Measurements from ENCODE around the gene ARHGAP32.

DNA sequence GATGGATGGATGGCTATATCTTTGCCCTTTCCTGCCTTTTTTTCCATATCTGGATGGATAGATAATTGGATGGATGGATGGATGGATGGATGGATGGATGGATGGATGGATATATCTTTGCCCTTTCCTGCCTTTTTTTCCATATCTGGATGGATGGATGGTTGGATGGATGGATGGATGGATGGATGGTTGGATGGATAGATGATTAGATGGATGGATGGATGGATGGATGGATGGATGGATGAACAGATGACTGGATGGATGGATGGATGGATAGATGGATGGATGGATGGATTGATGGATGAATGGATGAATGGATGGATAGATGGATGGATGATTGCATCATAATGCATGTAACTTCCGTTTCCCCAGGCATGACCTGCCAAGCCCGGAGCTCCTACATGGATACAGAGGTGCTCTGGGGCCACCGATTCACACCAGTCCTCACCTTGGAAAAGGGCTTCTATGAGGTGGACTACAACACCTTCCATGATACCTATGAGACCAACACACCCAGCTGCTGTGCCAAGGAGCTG, 276.0 kb downstream of the ARHGAP32 start:
- TF ChIP-seq EZH2 (IDR thresholded peaks at IDR 0.05; ENCODE audit: insufficient read depth, poor library complexity, severe bottlenecking) (no peak), EZH2phosphoT487 (IDR thresholded peaks at IDR 0.05; ENCODE audit: insufficient read depth, low read depth) (no peak)
